ENCODE data around the gene ATOH8. TPM values are rescaled to one million over a fixed set of nuclear protein-coding genes. Genes with fewer than 3 reads are reported as not detected.
A peak's percentile ranks its signal among the peaks of the same experiment; 100 is the strongest.

ATOH8 gene
- total and polyA plus RNA-seq, 2 donors (not counting 1 experiment from before 2014, with no cell fraction given), result not detected

- Mint-ChIP-seq H3K27ac (peak overlapping the region; percentile 10), H3K4me1 (peaks cover 13% of the 10 kb centered on the region), H3K27me3 (peaks cover 13% of the 10 kb centered on the region), H3K4me3 (no peak overlapping the region), H3K9me3 (ENCODE audit: insufficient read depth) (no peaks in the 10 kb centered on the region)
- H3K4me2 ChIP-seq (replicated peaks; ENCODE audit: low read depth, low read length, poor library complexity, severe bottlenecking), result no peak overlapping the region
- no peak for ATAC-seq (ENCODE audit: low read depth)
- no peak overlapping the region for H3K4me3 ChIP-seq (ENCODE audit: control extremely low read depth in 1 of 5, extremely low read depth in 1 of 5, insufficient read depth in 1 of 5, low read depth in 2 of 5, low read length in 4 of 5)
- no peak overlapping the region for H3K9ac ChIP-seq (ENCODE audit: low read length)
- H3K79me2 ChIP-seq (ENCODE audit: control insufficient read depth, insufficient read depth, low read length), result no peaks in the 10 kb centered on the region
- TF ChIP-seq EZH2 (IDR thresholded peaks at IDR 0.05; ENCODE audit: borderline replicate concordance, insufficient read depth, low read depth, low read length, poor library complexity, severe bottlenecking), result no peak
- TF ChIP-seq CTCF (IDR thresholded peaks at IDR 0.05), result no peak
- H3K27me3 ChIP-seq (replicated peaks in 1 of 4; ENCODE audit: control extremely low read depth in 1 of 4, control insufficient read depth in 3 of 4, insufficient read depth in 4 of 4, low read length in 3 of 4), result no peaks in the 10 kb centered on the region
- intact Hi-C loops (cut with micrococcal nuclease), result no loop called here
- CTCF ChIA-PET, result interaction anchor here (1.2 to 24.3 kb wide), 7 partner anchors 9 to 256 kb away, joined by 3 to 528 read pairs (median 10); partner anchors contain the start of gene ST3GAL5
- H3K36me3 ChIP-seq (replicated peaks in 1 of 2; ENCODE audit: control extremely low read depth in 1 of 2, control insufficient read depth in 1 of 2, extremely low read depth in 1 of 2, insufficient read depth in 2 of 2, low read length in 1 of 2), result no peaks in the 10 kb centered on the region
- H3K9me3 ChIP-seq (ENCODE audit: control extremely low read depth in 1 of 3, control insufficient read depth in 2 of 3, insufficient read depth in 1 of 3, low read length in 2 of 3), result no peaks in the 10 kb centered on the region
- H3K4me1 ChIP-seq (ENCODE audit: control insufficient read depth in 2 of 2, insufficient read depth in 2 of 2, low read length in 2 of 2), result peaks cover 5 to 10% of the 10 kb centered on the region in 2 donors
- 92% methylated on average over 2 of the region's 2 CpGs for WGBS (ENCODE audit: insufficient coverage)
- H3K27ac ChIP-seq (ENCODE audit: low read length in 2 of 2), result no peak overlapping the region
- POLR2A ChIA-PET, result no interaction called here
- no peaks in the 10 kb centered on the region for H4K20me1 ChIP-seq (ENCODE audit: control insufficient read depth, insufficient read depth, low read length, poor library complexity, severe bottlenecking)
- H2AFZ ChIP-seq (ENCODE audit: insufficient read depth, low read depth, low read length, poor library complexity, severe bottlenecking), result no peak overlapping the region
- DNase-seq, result no peak
These were observed 70.2 kb downstream of the ATOH8 start for GRCh38 chr2:85823951-85824350.
